Left lung (tissue), 10 donors: Measurements from ENCODE around the gene POLA2. TPM values are rescaled to one million over a fixed set of nuclear protein-coding genes. Genes with fewer than 3 reads are reported as not detected.
A peak's percentile ranks its signal among the peaks of the same experiment; 100 is the strongest.

ENCODE experiments used
- ATAC-seq: fragments of 200-7000 bp; cut with Tn5 transposase; one replicate; pipeline ENCODE4 v1.9.1; 2020; ENCODE audit warnings: moderate library complexity
- DNase-seq, 4 donors: peaks; one replicate each; pipeline ENCODE4 v3.0.0-alpha.2; 2013 to 2020
- H3K27ac ChIP-seq, 2 donors: fragments of 200-600 bp; sonication (generic) in 1 of 2; one replicate each; pipeline versions ENCODE4 v1.5.0 to v1.8.0; 2020 to 2021
- H3K27me3 ChIP-seq, 2 donors: fragments of 200-600 bp; sonication (generic) in 1 of 2; one replicate each; pipeline versions ENCODE4 v1.5.0 to v1.8.0; 2020 to 2021
- H3K36me3 ChIP-seq, 2 donors: fragments of 200-600 bp; sonication (generic) in 1 of 2; one replicate each; pipeline versions ENCODE4 v1.5.0 to v1.8.0; 2020 to 2021
- H3K4me1 ChIP-seq, 2 donors: fragments of 200-600 bp; one replicate each; pipeline ENCODE4 v1.8.0; 2021
- H3K4me3 ChIP-seq, 2 donors: fragments of 200-600 bp; sonication (generic) in 1 of 2; one replicate each; pipeline versions ENCODE4 v1.5.0 to v1.8.0; 2020 to 2021; ENCODE audit warnings: mild to moderate bottlenecking in 1 of 2
- H3K9me3 ChIP-seq, 2 donors: fragments of 200-600 bp; sonication (generic) in 1 of 2; one replicate each; pipeline versions ENCODE4 v1.5.0 to v1.8.0; 2020 to 2021
- CTCF ChIP-seq, 2 donors: fragments of 200-600 bp; sonication (generic) in 1 of 2; IDR thresholded peaks; one replicate each; pipeline versions ENCODE4 v1.5.0 to v1.8.0; 2021; ENCODE audit warnings: antibody characterized with exemption in 2 of 2
- intact Hi-C, 2 donors: fragments of 100-400 bp; cut with DNase I; formaldehyde crosslinking; loops; one replicate each; pipeline versions ENCODE4 v1.11.2 to v1.14.2; 2022
- polyA plus RNA-seq, 6 donors: library from polyadenylated mRNA; unstranded; fragments of 120-200 nt; gene quantifications; one replicate each; pipeline ENCODE4 v1.2.1, GENCODE V29; 2013; ENCODE audit not compliant: insufficient read length in 6 of 6
- total RNA-seq, 2 donors: library from RNA; stranded (reverse); fragmentation: NEBNext Ultra II Directional; extraction: Animal tissue kit (Norgen Biotek cat#: 25700); gene quantifications; one replicate each; pipeline ENCODE4 v1.2.1, GENCODE V29; 2021
- donor health status: DM: no; HTN: yes; CAD: no.
- donor health status: DM: no; HTN: no; CAD: no.

The POLA2 gene
- total and polyA plus RNA-seq, 8 donors, result 9.4 to 30.2 (median 21.1) TPM

GRCh38 chr11:65301491-65302329, 39.9 kb downstream of the POLA2 start:
- peaks cover 6 to 21% of the 10 kb centered on the region in 2 donors for H3K4me1 ChIP-seq
- DNase-seq, result peak in 2 of 4 donors; percentile 53 to 80
- intact Hi-C loops, result no loop called here

GRCh38 chr11:65303555-65303954, 41.8 kb downstream of the POLA2 start:
- Histone ChIP-seq H3K27me3 (no peaks in the 10 kb centered on the region), H3K4me3 (no peak overlapping the region), H3K27ac (no peak overlapping the region), H3K4me1 (peaks cover 1 to 31% of the 10 kb centered on the region in 2 donors), H3K9me3 (no peaks in the 10 kb centered on the region), H3K36me3 (peaks cover 0 to 8% of the 10 kb centered on the region in 2 donors)
- no peak for DNase-seq
- no peak for ATAC-seq
- TF ChIP-seq CTCF (IDR thresholded peaks at IDR 0.05), result no peak
- intact Hi-C loops, result no loop called here

More at GRCh38 chr11:65301491-65302329, 39.9 kb downstream of the POLA2 start:
- no peaks in the 10 kb centered on the region for H3K27me3 ChIP-seq
- no peak for TF ChIP-seq CTCF (IDR thresholded peaks at IDR 0.05)
- H3K9me3 ChIP-seq, result no peaks in the 10 kb centered on the region
- ATAC-seq, result peak; percentile 46
- peak overlapping the region in 1 of 2 donors; percentile 23 for H3K27ac ChIP-seq
- H3K36me3 ChIP-seq, result peaks cover 0 to 24% of the 10 kb centered on the region in 2 donors
- H3K4me3 ChIP-seq, result no peak overlapping the region

- Histone ChIP-seq H3K9me3 (no peaks in the 10 kb centered on the region), H3K4me1 (peaks cover 7 to 36% of the 10 kb centered on the region in 2 donors), H3K27me3 (no peaks in the 10 kb centered on the region), H3K36me3 (peaks cover 0 to 3% of the 10 kb centered on the region in 2 donors), H3K4me3 (no peak overlapping the region), H3K27ac (no peak overlapping the region)
- intact Hi-C loops, result no loop called here
- ATAC-seq, result no peak
- no peak for DNase-seq
- TF ChIP-seq CTCF (IDR thresholded peaks at IDR 0.05), result no peak
Measured at GRCh38 chr11:65304110-65304509, 42.3 kb downstream of the POLA2 start.

- H3K36me3 ChIP-seq, result no peaks in the 10 kb centered on the region
- intact Hi-C loops, result no loop called here
- DNase-seq, result no peak
- H3K4me1 ChIP-seq, result peaks cover 7 to 41% of the 10 kb centered on the region in 2 donors
- ATAC-seq, result no peak
- H3K27ac ChIP-seq, result no peak overlapping the region
- no peaks in the 10 kb centered on the region for H3K9me3 ChIP-seq
- no peak for TF ChIP-seq CTCF (IDR thresholded peaks at IDR 0.05)
- H3K4me3 ChIP-seq, result no peak overlapping the region
- H3K27me3 ChIP-seq, result no peaks in the 10 kb centered on the region
Measured at GRCh38 chr11:65304613-65305012, 42.9 kb downstream of the POLA2 start.

GRCh38 chr11:65305501-65306268, 43.9 kb downstream of the POLA2 start:
- Histone ChIP-seq H3K36me3 (no peaks in the 10 kb centered on the region), H3K4me3 (no peak overlapping the region), H3K27me3 (no peaks in the 10 kb centered on the region), H3K27ac (no peak overlapping the region), H3K9me3 (no peaks in the 10 kb centered on the region), H3K4me1 (peaks cover 16 to 52% of the 10 kb centered on the region in 2 donors)
- no peak for TF ChIP-seq CTCF (IDR thresholded peaks at IDR 0.05)
- DNase-seq, result no peak
- ATAC-seq, result peak; percentile 68
- intact Hi-C loops, result no loop called here
